Testis (tissue), 2 donors: ENCODE data around the gene MYMX.

Experiments
- CTCF ChIP-seq, 3 experiments: fragments of 450-650 bp in 2 of 3; fragments of 200-600 bp in 1 of 3; sonication (generic) in 1 of 3; IDR thresholded peaks; one replicate each; pipeline ENCODE4 v1.5.1; 2016 to 2019; ENCODE audit warnings: antibody characterized with exemption in 3 of 3, mild to moderate bottlenecking in 2 of 3, moderate library complexity in 1 of 3
- POLR2A ChIP-seq: fragments of 450-650 bp; IDR thresholded peaks from one replicate; pipeline ENCODE4 v1.6.1; 2017; ENCODE audit warnings: antibody characterized with exemption, mild to moderate bottlenecking, moderate library complexity

GRCh38 chr6:44226368-44227147, 9.8 kb downstream of the MYMX start:
- no peak for TF ChIP-seq CTCF (IDR thresholded peaks at IDR 0.05)
- TF ChIP-seq POLR2A = no peak
